ENCODE data around the gene PLPPR3.

PLPPR3 gene

GRCh38 chr19:796692-797527 is 24.8 kb downstream of the PLPPR3 start, which contains the start of gene PTBP1:
Gene PTBP1 (plus strand): TSS chr19:797452. CDS start chr19:797498, 46 bp downstream.
- peak; percentile 99 for DNase-seq (ENCODE audit: low read depth)

DNA sequence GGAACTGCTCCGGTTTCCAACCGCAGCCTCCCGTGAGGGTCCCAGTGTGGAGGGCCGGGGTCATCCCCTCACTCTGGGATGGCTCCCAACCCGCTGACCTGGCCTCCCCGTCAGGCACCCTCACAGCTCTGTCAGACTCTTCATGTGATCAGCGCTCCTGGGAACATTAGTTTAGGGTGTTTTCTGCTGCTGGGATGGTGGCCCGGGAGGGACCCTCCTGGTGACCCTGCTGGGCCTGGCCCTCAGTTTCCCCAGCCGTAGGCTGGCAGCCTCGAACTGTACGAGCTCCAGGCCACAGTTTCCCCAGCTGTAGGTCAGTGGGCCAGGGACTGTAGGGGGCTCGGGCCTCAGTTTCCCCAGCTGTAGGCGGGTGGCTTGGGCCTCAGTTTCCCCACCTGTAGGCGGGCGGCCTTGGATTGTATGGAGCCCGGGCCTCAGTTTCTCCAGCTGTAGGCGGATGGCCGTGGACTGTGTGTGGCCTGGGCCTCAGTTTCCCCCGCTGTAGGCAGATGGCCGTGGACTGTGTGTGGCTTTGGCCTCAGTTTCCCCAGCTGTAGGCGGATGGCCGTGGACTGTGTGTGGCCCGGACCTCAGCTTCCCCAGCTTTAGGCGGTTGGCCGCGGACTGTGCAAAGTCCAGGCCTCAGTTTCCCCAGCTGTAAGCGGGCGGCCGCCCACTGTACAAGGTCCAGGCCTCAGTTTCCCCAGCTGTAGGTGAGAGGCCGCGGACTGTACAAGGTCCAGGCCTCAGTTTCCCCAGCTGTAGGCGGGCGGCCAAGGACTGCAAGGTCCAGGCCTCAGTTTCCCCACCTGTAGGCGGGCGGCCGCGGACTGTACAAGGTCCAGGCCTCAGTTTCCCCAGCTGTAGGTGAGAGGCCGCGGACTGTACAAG is 25.8 kb downstream of the PLPPR3 start:
- no peak for DNase-seq (ENCODE audit: low read depth)

GRCh38 chr19:795073-795611 is 26.6 kb downstream of the PLPPR3 start:
- DNase-seq (ENCODE audit: low read depth) = no peak

GRCh38 chr19:793806-794205 is 27.9 kb downstream of the PLPPR3 start:
- no peak for DNase-seq (ENCODE audit: low read depth)

- DNase-seq (ENCODE audit: low read depth) = no peak
Measured at GRCh38 chr19:792306-792885, 29.4 kb downstream of the PLPPR3 start.

DNA sequence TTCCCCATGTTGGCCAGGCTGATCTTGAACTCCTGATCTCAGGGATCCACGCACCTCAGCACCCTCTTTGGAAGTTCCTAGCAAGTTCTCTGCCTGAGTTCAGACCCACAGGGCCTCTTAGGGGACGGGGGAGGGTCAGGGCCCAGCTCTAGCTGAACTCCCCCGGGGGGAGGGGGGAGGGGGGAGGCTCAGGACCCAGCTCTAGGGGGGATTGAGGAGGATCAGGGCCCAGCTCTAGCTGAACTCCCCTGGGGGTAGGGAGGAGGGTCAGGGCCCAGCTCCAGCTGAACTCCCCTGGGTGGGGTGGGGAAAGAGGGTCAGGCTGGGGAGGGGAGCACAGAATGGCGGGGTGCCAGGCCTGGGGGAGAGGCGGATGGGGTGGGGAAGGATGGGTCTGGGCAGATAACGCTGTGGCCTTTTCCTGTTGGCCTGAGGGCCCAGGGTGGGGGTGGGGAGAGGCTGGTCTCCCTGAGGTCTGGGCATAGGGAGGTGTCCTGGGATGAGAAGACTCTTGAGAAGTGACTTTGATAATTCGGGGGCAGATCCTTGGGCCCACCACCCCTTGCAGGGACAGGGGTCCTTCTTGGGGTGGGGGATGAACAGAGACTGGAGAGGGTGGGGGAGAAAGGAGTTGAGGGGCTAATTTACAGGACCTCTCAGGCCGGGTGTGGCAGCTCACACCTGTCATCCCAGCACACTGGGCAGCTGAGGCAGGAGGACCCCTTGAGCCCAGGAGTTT is 30.0 kb downstream of the PLPPR3 start:
- no peak for DNase-seq (ENCODE audit: low read depth)

DNA sequence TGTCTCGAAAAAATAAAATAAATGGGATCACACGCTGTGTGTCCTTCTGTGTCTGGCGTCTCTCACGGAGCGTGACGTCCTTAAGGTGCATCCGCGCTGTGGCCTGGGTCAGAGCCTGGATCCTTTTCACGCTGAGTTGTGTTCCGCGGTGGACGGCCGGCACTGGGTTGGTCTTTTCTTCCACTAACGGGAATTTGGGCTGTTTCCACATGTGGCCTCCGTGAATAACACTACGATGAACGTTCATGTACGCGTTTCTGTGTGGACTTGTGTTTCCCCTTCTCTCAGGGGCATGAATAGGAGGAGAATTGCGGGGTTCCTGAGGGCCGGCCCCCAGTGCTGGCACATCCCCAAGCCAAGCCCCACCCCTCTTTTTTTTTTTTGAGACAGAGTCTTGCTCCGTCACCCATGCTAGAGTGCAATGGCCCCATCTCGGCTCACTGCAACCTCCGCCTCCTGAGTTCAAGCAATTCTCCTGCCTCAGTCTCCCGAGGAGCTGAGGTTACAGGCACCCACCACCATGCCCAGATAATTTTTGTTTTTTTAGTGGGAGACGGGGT is 30.7 kb downstream of the PLPPR3 start:
- DNase-seq (ENCODE audit: low read depth) = no peak

- no peak for DNase-seq (ENCODE audit: low read depth)
Measured at GRCh38 chr19:789701-790060, 32.1 kb downstream of the PLPPR3 start.

DNA sequence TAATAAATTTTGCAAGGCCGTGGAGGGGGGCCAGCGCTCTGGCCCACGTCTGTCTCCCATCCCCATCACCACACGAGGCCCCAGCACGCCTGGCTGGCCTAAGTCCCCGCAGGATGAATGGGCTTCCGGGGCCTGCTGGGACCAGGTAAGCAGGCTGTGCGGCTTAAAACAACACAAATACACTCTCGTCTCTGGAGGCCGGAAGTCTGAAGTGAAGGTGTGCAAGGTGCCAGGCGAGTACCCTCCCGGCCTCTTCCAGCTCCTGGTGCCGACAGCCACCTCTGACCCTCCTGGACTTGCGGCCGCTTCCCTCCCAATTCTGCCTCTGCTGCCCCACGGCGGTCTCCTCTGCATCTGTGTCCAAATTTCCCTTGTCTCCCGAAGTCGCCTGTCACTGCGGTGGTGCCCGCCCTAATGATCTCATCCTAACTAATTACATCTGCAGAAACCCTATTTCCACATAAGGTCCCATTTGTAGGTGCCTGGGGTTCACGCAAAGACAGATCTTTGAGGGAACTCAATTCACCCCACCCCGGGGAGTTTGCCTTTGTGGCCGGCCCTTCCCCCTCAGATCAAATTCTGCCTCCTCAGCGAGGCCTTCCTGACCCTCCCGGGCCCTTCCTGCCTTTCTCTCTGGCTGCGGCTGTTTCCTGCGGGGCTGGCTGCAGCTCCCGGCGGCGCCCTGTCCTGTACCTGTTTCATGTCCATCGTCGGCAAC is 32.6 kb downstream of the PLPPR3 start:
- DNase-seq (ENCODE audit: low read depth) = no peak

- DNase-seq (ENCODE audit: low read depth) = no peak
Measured at GRCh38 chr19:788686-788982, 33.1 kb downstream of the PLPPR3 start.

- DNase-seq (ENCODE audit: low read depth) = no peak
Measured at GRCh38 chr19:787536-787935, 34.2 kb downstream of the PLPPR3 start.

GRCh38 chr19:784541-784940 is 37.2 kb downstream of the PLPPR3 start:
- DNase-seq (ENCODE audit: low read depth) = no peak

GRCh38 chr19:782878-783668 is 38.7 kb downstream of the PLPPR3 start:
- DNase-seq (ENCODE audit: low read depth) = no peak

- DNase-seq (ENCODE audit: low read depth) = no peak
Measured at GRCh38 chr19:782185-782877, 39.4 kb downstream of the PLPPR3 start.

DNA sequence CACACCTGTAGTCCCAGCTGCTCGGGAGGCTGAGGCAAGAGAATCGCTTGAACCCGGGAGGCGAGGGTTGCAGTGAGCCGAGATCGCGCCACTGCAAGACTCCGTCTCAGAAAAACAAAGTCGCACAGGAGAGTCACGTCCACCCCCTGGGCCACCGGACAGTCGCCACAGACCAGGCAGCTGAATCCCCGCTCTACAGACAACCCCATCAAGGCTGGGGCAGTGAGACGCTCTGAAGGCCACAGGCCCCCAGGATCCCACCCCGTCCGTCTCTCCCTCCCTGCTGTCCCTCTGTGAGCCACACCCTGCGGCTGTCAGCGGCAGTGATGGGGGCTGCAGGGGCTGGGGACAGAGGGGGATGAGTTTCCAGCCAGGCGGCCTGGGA is 40.0 kb downstream of the PLPPR3 start:
- no peak for DNase-seq (ENCODE audit: low read depth)

DNA sequence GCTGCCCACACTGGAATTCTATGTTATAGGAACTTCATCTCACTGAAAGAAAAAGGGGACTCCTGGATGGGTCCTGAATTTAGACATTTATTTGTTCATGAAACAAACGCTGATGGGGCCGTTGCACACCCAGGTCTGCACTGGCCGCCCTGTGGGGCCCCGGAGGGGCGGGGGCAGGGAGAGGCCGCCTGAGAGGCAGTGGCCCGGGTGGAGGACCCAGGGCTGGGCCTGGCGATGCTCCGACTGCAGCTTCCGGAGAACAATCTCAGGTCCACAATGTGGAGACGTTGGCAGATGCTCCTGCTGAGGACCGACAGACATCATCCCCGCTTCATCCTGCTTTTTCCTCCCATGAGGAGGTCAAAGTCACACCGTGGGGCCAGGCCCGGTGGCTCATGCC is 40.8 kb downstream of the PLPPR3 start:
- DNase-seq (ENCODE audit: low read depth) = no peak

DNA sequence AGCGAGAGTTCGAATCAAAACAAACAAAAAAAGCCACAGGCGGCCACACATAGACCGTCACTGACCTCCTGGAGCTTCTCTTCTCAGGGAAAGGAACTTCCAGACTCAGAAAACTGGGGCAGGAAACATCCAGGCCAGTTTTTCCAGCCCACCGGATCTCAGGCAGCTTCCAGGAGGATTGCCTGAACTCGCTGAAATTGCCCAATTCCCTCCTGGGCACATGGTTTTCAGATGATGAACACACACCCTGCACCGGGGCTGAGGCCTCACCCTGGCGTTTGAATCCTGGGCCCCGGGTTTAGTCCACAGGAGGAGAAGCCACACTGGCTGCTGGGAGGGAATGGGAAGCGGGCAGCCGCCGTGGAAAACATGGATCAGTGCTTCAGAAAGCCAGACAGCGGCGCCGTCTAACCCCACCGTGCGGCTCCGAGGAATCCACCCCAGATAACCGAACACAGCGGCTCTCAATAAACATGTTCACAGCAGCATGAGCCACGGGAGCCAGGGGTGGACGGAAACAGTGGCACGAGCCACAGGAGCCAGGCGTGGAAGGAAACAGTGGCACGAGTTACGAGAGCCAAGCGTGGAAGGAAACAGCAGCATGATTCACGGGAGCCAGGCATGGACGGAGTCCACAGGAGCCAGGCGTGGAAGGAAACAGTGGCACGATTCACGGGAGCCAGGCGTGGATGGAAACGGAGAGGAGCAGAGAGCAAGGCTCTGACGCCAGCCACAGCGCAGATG is 42.7 kb downstream of the PLPPR3 start:
- no peak for DNase-seq (ENCODE audit: low read depth)

DNA sequence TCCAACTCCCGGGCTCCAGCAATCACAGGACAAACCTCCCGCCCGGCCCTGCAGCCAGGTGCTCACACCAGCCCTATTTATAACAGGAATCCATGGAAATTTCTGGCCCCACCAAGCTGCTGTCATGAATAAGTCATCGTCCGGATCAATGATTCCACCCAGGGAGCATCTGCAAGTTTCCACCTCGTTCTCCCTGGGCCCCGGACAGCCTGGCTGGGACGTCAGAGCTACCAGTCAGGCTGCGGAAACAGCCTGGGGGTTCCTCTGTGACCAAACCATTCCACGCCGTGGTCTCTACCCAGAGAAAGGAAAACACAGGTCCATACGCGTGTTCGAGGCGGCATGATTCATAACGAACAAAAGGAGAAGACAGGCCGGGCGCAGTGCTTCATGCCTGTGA is 45.2 kb downstream of the PLPPR3 start:
- no peak for DNase-seq (ENCODE audit: low read depth)

Measured in activated T-cell treated with anti-CD3 and anti-CD28 coated beads for 24 hours (primary cell).